Adrenal gland (tissue), 12 donors: ENCODE results near the gene OTOS. TPM values are rescaled to one million over a fixed set of nuclear protein-coding genes. Genes with fewer than 3 reads are reported as not detected.

Experiments
- DNase-seq, 7 donors: peaks; one replicate each; pipeline ENCODE4 v3.0.0-alpha.2; 2019 to 2020
- H3K27ac ChIP-seq, 5 donors: fragments of 200-600 bp; sonication (generic) in 4 of 5; 1 replicate in 3 of 5; 2 replicates in 2 of 5; pipeline versions ENCODE4 v1.5.1 to v1.8.0; 2016 to 2020; ENCODE audit warnings: mild to moderate bottlenecking in 1 of 5
- H3K27me3 ChIP-seq: fragments of 200-600 bp; 2 replicates; pipeline ENCODE4 v1.8.0; 2021
- H3K36me3 ChIP-seq, 2 donors: fragments of 200-600 bp; replicated peaks in 1 of 2; 1 replicate in 1 of 2; 2 replicates in 1 of 2; pipeline versions ENCODE4 v1.5.1 to v1.8.0; 2018 to 2022
- H3K4me1 ChIP-seq, 2 donors: fragments of 200-600 bp; replicated peaks in 1 of 2; 1 replicate in 1 of 2; 2 replicates in 1 of 2; pipeline versions ENCODE4 v1.5.1 to v1.8.0; 2018 to 2021
- H3K4me3 ChIP-seq, 4 donors: fragments of 200-600 bp; sonication (generic) in 3 of 4; one replicate each; pipeline ENCODE4 v1.5.1; 2016 to 2018
- H3K9me3 ChIP-seq, 3 donors: fragments of 200-600 bp; sonication (generic) in 1 of 3; replicated peaks in 1 of 3; 1 replicate in 2 of 3; 2 replicates in 1 of 3; pipeline versions ENCODE4 v1.5.1 to v1.8.0; 2016 to 2021
- CTCF ChIP-seq, 6 experiments: fragments of 450-650 bp in 4 of 6; fragments of 200-600 bp in 2 of 6; sonication (generic) in 1 of 6; IDR thresholded peaks; 1 replicate in 5 of 6; 2 replicates in 1 of 6; pipeline versions ENCODE4 v1.5.1 to v1.8.0; 2016 to 2021; ENCODE audit warnings: antibody characterized with exemption in 6 of 6, mild to moderate bottlenecking in 2 of 6, moderate library complexity in 1 of 6
- POLR2A ChIP-seq, 2 donors: fragments of 450-650 bp; IDR thresholded peaks; one replicate each; pipeline ENCODE4 v1.6.1; 2017; ENCODE audit warnings: antibody characterized with exemption in 2 of 2, mild to moderate bottlenecking in 2 of 2, moderate library complexity in 1 of 2
- WGBS, 4 donors: extraction: QIAGEN DNeasy Blood & Tissue Kit in 2 of 4; methylation state at CpG; one replicate each; pipeline versions ENCODE4 v1.1.5 to v1.1.7; 2013 to 2017; 5-methylcytosine and 5-hydroxymethylcytosine counted together
- intact Hi-C, 2 donors: fragments of 100-400 bp; cut with DNase I; formaldehyde crosslinking; loops; one replicate each; pipeline versions ENCODE4 v1.14.1 to v1.15.0; 2022 to 2023
- polyA plus RNA-seq, 3 donors: library from polyadenylated mRNA; stranded (reverse); fragments of 200-250 nt in 2 of 3; fragments of 350-450 nt in 1 of 3; fragmentation: Illumina TruSeq in 1 of 3; extraction: RNeasy Lipid Tissue Mini Kit (QIAGEN cat#74804) in 1 of 3; gene quantifications; one replicate each; pipeline ENCODE4 v1.2.3, GENCODE V29; 2013 to 2014
- total RNA-seq, 9 donors: library from RNA; depleted of rRNA in 4 of 9; stranded (reverse); fragments of >200 nt in 4 of 9; fragments of 120-200 nt in 1 of 9; fragmentation: NEBNext Ultra II Directional in 1 of 9; extraction: Animal tissue kit (Norgen Biotek cat#: 25700) in 1 of 9; gene quantifications; one replicate each; pipeline versions ENCODE4 v1.1.0 to v1.2.4, GENCODE V29; 2013 to 2023
- donor health status: healthy with polysubstance abuse.
- donor health status: Bipolar disorder and iron deficiency.
- donor health status: DM: yes; HTN: yes; CAD: no.
- donor health status: DM: no; HTN: no; CAD: no.
- donor health status: DM: no; HTN: no; CAD: no.
- donor health status: DM: yes; HTN: yes; CAD: no.

OTOS gene
- total and polyA plus RNA-seq, 12 donors = not detected

- TF ChIP-seq CTCF (IDR thresholded peaks at IDR 0.05) (no peak), POLR2A (IDR thresholded peaks at IDR 0.05) (no peak)
- no peaks in the 10 kb centered on the region for H3K36me3 ChIP-seq
- no peak overlapping the region for H3K4me3 ChIP-seq
- no peaks in the 10 kb centered on the region for H3K9me3 ChIP-seq
- H3K27ac ChIP-seq = no peak overlapping the region
- DNase-seq = no peak
- WGBS, 4 donors = 56 to 58% (median 57%) methylated on average over 7 of the region's 7 CpGs
- no peaks in the 10 kb centered on the region for H3K4me1 ChIP-seq
- H3K27me3 ChIP-seq = peaks cover 8% of the 10 kb centered on the region
- intact Hi-C loops = no loop called here
These were observed 34.0 kb upstream of the OTOS start for GRCh38 chr2:240174496-240174895.

- no peak overlapping the region for H3K4me3 ChIP-seq
- WGBS, 4 donors = 82 to 87% (median 86%) methylated on average over 12 to 13 of the region's 13 CpGs
- no peaks in the 10 kb centered on the region for H3K9me3 ChIP-seq
- peaks cover 8% of the 10 kb centered on the region for H3K27me3 ChIP-seq
- H3K27ac ChIP-seq = no peak overlapping the region
- H3K36me3 ChIP-seq = no peaks in the 10 kb centered on the region
- intact Hi-C loops = no loop called here
- TF ChIP-seq CTCF (IDR thresholded peaks at IDR 0.05) (no peak), POLR2A (IDR thresholded peaks at IDR 0.05) (no peak)
- no peak for DNase-seq
- no peaks in the 10 kb centered on the region for H3K4me1 ChIP-seq
These were observed 31.8 kb upstream of the OTOS start for GRCh38 chr2:240172071-240172895.

- H3K27ac ChIP-seq = no peak overlapping the region
- TF ChIP-seq POLR2A (IDR thresholded peaks at IDR 0.05) (no peak), CTCF (IDR thresholded peaks at IDR 0.05) (no peak)
- no peaks in the 10 kb centered on the region for H3K4me1 ChIP-seq
- no peaks in the 10 kb centered on the region for H3K9me3 ChIP-seq
- peaks cover 8% of the 10 kb centered on the region for H3K27me3 ChIP-seq
- H3K36me3 ChIP-seq = no peaks in the 10 kb centered on the region
- WGBS, 4 donors = 54 to 85% (median 67%) methylated on average over 3 of the region's 3 CpGs
- DNase-seq = no peak
- intact Hi-C loops = no loop called here
- H3K4me3 ChIP-seq = no peak overlapping the region
These were observed 30.4 kb upstream of the OTOS start for GRCh38 chr2:240170883-240171282.

GRCh38 chr2:240170354-240170735 is 29.9 kb upstream of the OTOS start:
- H3K27me3 ChIP-seq = peaks cover 4% of the 10 kb centered on the region
- no peaks in the 10 kb centered on the region for H3K9me3 ChIP-seq
- H3K36me3 ChIP-seq = no peaks in the 10 kb centered on the region
- WGBS, 4 donors = 58 to 76% (median 65%) methylated on average over 6 of the region's 6 CpGs
- no peaks in the 10 kb centered on the region for H3K4me1 ChIP-seq
- no peak for DNase-seq
- TF ChIP-seq CTCF (IDR thresholded peaks at IDR 0.05) (no peak), POLR2A (IDR thresholded peaks at IDR 0.05) (no peak)
- H3K27ac ChIP-seq = no peak overlapping the region
- intact Hi-C loops = no loop called here
- no peak overlapping the region for H3K4me3 ChIP-seq
